Endodermal cell (in vitro differentiated cells): ENCODE measurements around the gene VPS33B. TPM values are rescaled to one million over a fixed set of nuclear protein-coding genes. Genes with fewer than 3 reads are reported as not detected.

Experiments used
- DNase-seq: peaks from one replicate; pipeline ENCODE4 v3.0.0-alpha.2; 2017
- H3K27ac ChIP-seq: 2 replicates; pipeline ENCODE4 v1.5.1; 2013; ENCODE audit warnings: mild to moderate bottlenecking, low read depth, low read length, moderate library complexity
- H3K27me3 ChIP-seq: 2 replicates; pipeline ENCODE4 v1.6.1; 2013; ENCODE audit warnings: mild to moderate bottlenecking, low read length, moderate library complexity; ENCODE audit not compliant: insufficient read depth, control insufficient read depth, poor library complexity, severe bottlenecking
- H3K36me3 ChIP-seq: 2 replicates; pipeline ENCODE4 v1.7.0; 2013; ENCODE audit warnings: mild to moderate bottlenecking, low read length, moderate library complexity; ENCODE audit not compliant: control insufficient read depth, insufficient read depth
- H3K4me1 ChIP-seq: one replicate; pipeline ENCODE4 v1.7.0; 2013; ENCODE audit warnings: low read length; ENCODE audit not compliant: control insufficient read depth, insufficient read depth
- H3K4me3 ChIP-seq: 2 replicates; pipeline ENCODE4 v1.5.1; 2013; ENCODE audit warnings: mild to moderate bottlenecking, low read length, moderate library complexity
- H3K9ac ChIP-seq: 2 replicates; pipeline ENCODE4 v1.6.1; 2013; ENCODE audit warnings: mild to moderate bottlenecking, low read length, moderate library complexity; ENCODE audit not compliant: poor library complexity, severe bottlenecking; ENCODE audit errors: extremely low read depth
- H3K9me3 ChIP-seq: 2 replicates; pipeline ENCODE4 v1.6.1; 2013; ENCODE audit warnings: mild to moderate bottlenecking, low read length, moderate library complexity; ENCODE audit not compliant: control insufficient read depth
- H3K27ac Mint-ChIP-seq: 2 replicates; pipeline ENCODE4 v1.8.0; 2020; ENCODE audit warnings: mixed read lengths
- H3K27me3 Mint-ChIP-seq: 2 replicates; pipeline ENCODE4 v1.8.0; 2021; ENCODE audit warnings: mild to moderate bottlenecking, mixed read lengths; ENCODE audit not compliant: insufficient read depth
- H3K36me3 Mint-ChIP-seq: 2 replicates; pipeline ENCODE4 v1.8.0; 2020; ENCODE audit warnings: low read depth, mixed read lengths
- H3K4me1 Mint-ChIP-seq: 2 replicates; pipeline ENCODE4 v1.8.0; 2020; ENCODE audit warnings: mixed read lengths
- H3K4me3 Mint-ChIP-seq: 2 replicates; pipeline ENCODE4 v1.8.0; 2020; ENCODE audit warnings: mild to moderate bottlenecking, moderate library complexity, mixed read lengths
- H3K9me3 Mint-ChIP-seq: 2 replicates; pipeline ENCODE4 v1.8.0; 2020; ENCODE audit warnings: mild to moderate bottlenecking, mixed read lengths
- WGBS, 2 experiments: methylation state at CpG; one replicate each; pipeline versions ENCODE4 v1.1.5 to v1.1.7; 2013; ENCODE audit warnings: missing lambda C conversion rate in 2 of 2, mixed read lengths in 1 of 2; ENCODE audit not compliant: insufficient coverage in 1 of 2, insufficient read length in 1 of 2; 5-methylcytosine and 5-hydroxymethylcytosine counted together
- total RNA-seq, 2 donors: library from RNA; stranded (reverse); fragmentation: NEBNext Ultra II Directional in 1 of 2; extraction: Animal tissue kit (Norgen Biotek cat#: 25700) in 1 of 2; gene quantifications; 2 replicates in 1 of 2; 3 replicates in 1 of 2; pipeline ENCODE4 v1.2.1, GENCODE V29; 2021
- TF ChIP-seq, protein P1 (sequence below): fragments of 200-600 bp; sonication (generic); conservative IDR thresholded peaks from 2 replicates; pipeline ENCODE4 v1.5.0; 2021; ENCODE audit warnings: antibody characterized with exemption, mild to moderate bottlenecking

The VPS33B gene
- total RNA-seq, 2 donors from 2014 or later = 22.4 to 25.0 TPM

DNA sequence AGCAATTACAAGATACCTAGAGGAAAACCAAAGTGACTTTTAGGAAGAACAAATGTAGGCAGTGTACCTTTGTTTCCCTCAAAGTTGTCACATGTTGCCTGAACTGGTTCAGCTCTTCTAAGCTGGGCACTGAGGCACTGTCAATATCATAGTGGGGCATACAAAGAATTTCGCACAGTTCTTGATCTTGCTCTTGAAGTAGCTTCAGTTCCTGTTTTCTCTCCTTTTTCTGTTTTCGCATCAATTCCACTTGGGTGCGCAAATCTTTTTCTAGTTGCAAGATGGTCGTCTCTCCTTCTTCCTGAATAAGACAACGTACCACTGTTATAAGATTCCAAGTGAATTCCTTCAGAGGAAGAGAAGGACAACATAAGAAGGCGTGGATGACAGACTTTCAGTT is 40.7 kb downstream of the VPS33B start:
- TF ChIP-seq, protein P1, sequence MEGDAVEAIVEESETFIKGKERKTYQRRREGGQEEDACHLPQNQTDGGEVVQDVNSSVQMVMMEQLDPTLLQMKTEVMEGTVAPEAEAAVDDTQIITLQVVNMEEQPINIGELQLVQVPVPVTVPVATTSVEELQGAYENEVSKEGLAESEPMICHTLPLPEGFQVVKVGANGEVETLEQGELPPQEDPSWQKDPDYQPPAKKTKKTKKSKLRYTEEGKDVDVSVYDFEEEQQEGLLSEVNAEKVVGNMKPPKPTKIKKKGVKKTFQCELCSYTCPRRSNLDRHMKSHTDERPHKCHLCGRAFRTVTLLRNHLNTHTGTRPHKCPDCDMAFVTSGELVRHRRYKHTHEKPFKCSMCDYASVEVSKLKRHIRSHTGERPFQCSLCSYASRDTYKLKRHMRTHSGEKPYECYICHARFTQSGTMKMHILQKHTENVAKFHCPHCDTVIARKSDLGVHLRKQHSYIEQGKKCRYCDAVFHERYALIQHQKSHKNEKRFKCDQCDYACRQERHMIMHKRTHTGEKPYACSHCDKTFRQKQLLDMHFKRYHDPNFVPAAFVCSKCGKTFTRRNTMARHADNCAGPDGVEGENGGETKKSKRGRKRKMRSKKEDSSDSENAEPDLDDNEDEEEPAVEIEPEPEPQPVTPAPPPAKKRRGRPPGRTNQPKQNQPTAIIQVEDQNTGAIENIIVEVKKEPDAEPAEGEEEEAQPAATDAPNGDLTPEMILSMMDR = no peak
- 90 to 98% methylated on average over 5 to 6 of the region's 6 CpGs for WGBS, 2 experiments
- Mint-ChIP-seq H3K36me3 (peaks cover 69% of the 10 kb centered on the region), H3K4me3 (no peak overlapping the region), H3K4me1 (peaks cover 3% of the 10 kb centered on the region), H3K27ac (no peak overlapping the region), H3K27me3 (no peaks in the 10 kb centered on the region), H3K9me3 (no peaks in the 10 kb centered on the region)
- Histone ChIP-seq H3K36me3 (peaks cover 83% of the 10 kb centered on the region), H3K27me3 (no peaks in the 10 kb centered on the region), H3K4me3 (no peak overlapping the region), H3K9me3 (no peaks in the 10 kb centered on the region), H3K27ac (no peak overlapping the region), H3K9ac (no peak overlapping the region), H3K4me1 (no peaks in the 10 kb centered on the region)
- DNase-seq = no peak

DNA sequence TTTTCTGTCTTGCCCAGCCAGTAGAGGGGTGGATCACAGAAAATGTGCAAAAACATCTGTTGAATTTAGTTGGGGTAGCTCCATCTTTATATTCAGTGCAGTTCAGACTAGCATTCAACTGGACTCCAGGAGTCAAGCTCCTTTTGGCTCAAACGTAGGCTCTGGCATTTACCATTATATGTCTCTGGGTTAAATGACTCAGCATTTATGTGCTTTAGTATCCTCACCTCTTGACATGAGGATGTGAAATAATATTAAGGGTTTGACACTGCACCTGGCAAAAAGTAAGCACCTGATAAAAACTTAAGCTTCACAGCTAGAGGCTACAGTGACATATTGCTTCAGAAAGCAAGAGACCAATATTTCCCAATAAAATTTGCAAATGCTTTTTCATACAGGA is 42.8 kb downstream of the VPS33B start:
- peaks cover 85% of the 10 kb centered on the region for H3K36me3 Mint-ChIP-seq
- peaks cover 3% of the 10 kb centered on the region for H3K4me1 Mint-ChIP-seq

DNA sequence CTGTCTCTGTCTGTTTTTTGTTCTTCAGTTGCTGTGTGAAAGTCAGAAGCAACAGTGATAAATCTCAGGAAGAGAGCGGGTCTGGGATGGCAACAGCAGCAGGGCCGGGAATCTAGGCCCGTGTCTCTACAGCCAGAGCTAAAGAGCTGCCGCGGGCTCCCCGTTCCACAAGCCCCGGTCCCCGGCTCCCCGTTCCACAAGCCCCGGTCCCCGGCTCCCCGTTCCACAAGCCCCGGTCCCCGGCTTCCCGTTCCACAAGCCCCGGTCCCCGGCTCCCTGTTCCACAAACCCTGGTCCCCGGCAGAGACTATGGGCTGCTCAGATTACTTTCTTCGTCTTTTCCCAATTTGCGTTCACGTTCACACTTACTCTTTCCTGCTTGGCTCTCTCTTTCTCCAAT is 48.2 kb downstream of the VPS33B start:
- H3K4me3 Mint-ChIP-seq = no peak overlapping the region

More for the DNA sequence above, 42.8 kb downstream of the VPS33B start:
- Histone ChIP-seq H3K36me3 (peaks cover 96% of the 10 kb centered on the region), H3K27ac (no peak overlapping the region), H3K9ac (no peak overlapping the region), H3K4me3 (no peak overlapping the region), H3K4me1 (no peaks in the 10 kb centered on the region), H3K27me3 (no peaks in the 10 kb centered on the region), H3K9me3 (no peaks in the 10 kb centered on the region)
- TF ChIP-seq, protein P1 = no peak
- Mint-ChIP-seq H3K27me3 (no peaks in the 10 kb centered on the region), H3K9me3 (no peaks in the 10 kb centered on the region), H3K4me3 (no peak overlapping the region), H3K27ac (no peak overlapping the region)
- no peak for DNase-seq
- 81 to 100% methylated on average over 1 of the region's 1 CpG for WGBS, 2 experiments

More for the DNA sequence above, 48.2 kb downstream of the VPS33B start:
- peak overlapping the region; percentile 19 for H3K27ac Mint-ChIP-seq
- peaks cover 80% of the 10 kb centered on the region for H3K36me3 ChIP-seq
- no peak for DNase-seq
- TF ChIP-seq, protein P1 = no peak
- no peaks in the 10 kb centered on the region for H3K9me3 Mint-ChIP-seq
- no peaks in the 10 kb centered on the region for H3K27me3 ChIP-seq
- no peaks in the 10 kb centered on the region for H3K9me3 ChIP-seq
- H3K36me3 Mint-ChIP-seq = peaks cover 70% of the 10 kb centered on the region
- no peak overlapping the region for H3K27ac ChIP-seq
- no peak overlapping the region for H3K4me3 ChIP-seq
- H3K27me3 Mint-ChIP-seq = no peaks in the 10 kb centered on the region
- no peaks in the 10 kb centered on the region for H3K4me1 ChIP-seq
- H3K4me1 Mint-ChIP-seq = no peaks in the 10 kb centered on the region
- WGBS, 2 experiments = 94 to 95% methylated on average over 19 to 21 of the region's 21 CpGs
- no peak overlapping the region for H3K9ac ChIP-seq
